NB4 (cell line): ENCODE data around the gene ZNF728.
"Not testable (repeated sequence)": the region's sequence is repeated elsewhere in the genome, so short reads cannot be mapped to it uniquely, and the experiment has no call there.

ENCODE experiments used
- POLR2A ChIP-seq: IDR thresholded peaks from 2 replicates; pipeline ENCODE4 v1.6.1; 2011; ENCODE audit warnings: mild to moderate bottlenecking; ENCODE audit not compliant: insufficient read length; ENCODE audit errors: extremely low read depth
- TF ChIP-seq, protein P1 (sequence below): IDR thresholded peaks from one replicate; pipeline ENCODE4 v1.5.1; 2012; ENCODE audit warnings: low read depth, low read length
- TF ChIP-seq, protein P2 (sequence below): IDR thresholded peaks from 2 replicates; pipeline ENCODE4 v1.6.1; 2011; ENCODE audit warnings: low read depth, low read length

DNA sequence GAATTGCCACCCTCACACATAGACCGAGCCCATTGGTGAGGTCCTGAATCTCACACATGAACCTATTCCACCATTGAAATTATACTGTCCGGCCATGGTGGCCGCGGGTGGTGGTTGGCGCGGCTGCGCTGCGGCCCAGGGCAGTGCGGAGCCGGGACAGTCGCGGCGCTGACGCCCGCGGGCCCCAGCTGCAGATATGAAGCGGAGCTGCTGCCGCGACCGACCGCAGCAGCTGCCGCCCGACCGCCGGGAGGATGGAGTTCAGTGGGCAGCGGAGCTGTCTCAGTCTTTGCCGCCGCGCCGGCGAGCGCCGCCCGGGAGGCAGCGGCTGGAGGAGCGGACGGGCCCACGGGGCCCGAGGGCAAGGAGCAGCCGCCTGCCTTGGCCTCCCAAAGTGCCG lies 77.8 kb downstream of the ZNF728 start:
- TF ChIP-seq, protein P1, sequence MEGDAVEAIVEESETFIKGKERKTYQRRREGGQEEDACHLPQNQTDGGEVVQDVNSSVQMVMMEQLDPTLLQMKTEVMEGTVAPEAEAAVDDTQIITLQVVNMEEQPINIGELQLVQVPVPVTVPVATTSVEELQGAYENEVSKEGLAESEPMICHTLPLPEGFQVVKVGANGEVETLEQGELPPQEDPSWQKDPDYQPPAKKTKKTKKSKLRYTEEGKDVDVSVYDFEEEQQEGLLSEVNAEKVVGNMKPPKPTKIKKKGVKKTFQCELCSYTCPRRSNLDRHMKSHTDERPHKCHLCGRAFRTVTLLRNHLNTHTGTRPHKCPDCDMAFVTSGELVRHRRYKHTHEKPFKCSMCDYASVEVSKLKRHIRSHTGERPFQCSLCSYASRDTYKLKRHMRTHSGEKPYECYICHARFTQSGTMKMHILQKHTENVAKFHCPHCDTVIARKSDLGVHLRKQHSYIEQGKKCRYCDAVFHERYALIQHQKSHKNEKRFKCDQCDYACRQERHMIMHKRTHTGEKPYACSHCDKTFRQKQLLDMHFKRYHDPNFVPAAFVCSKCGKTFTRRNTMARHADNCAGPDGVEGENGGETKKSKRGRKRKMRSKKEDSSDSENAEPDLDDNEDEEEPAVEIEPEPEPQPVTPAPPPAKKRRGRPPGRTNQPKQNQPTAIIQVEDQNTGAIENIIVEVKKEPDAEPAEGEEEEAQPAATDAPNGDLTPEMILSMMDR, result not testable (repeated sequence)
- not testable (repeated sequence) for TF ChIP-seq POLR2A
- TF ChIP-seq, protein P2, sequence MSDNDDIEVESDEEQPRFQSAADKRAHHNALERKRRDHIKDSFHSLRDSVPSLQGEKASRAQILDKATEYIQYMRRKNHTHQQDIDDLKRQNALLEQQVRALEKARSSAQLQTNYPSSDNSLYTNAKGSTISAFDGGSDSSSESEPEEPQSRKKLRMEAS, result not testable (repeated sequence)
